Panc1 (cell line): Measurements from ENCODE around the gene ANO4. TPM values are rescaled to one million over a fixed set of nuclear protein-coding genes. Genes with fewer than 3 reads are reported as not detected.

ENCODE experiments used
- ATAC-seq: fragments of 200-7000 bp; cut with Tn5 transposase; 2 replicates; pipeline ENCODE4 v1.9.1; 2020; ENCODE audit warnings: mild to moderate bottlenecking, moderate library complexity
- BruUV-seq: library from RNA; stranded (reverse); fragments of 400-500 nt; replicated peaks from 2 replicates; lab custom pipeline; 2021; lab: Mats Ljungman, UMichigan
- CTCF ChIA-PET: fragments of 300-600 bp; sonication (Branson Sonifier 250); formaldehyde crosslinking; loops from one replicate; lab custom pipeline; 2022; ENCODE audit warnings: antibody characterized with exemption; lab: Charles Lee
- POLR2A ChIA-PET: fragments of 300-600 bp; sonication (Branson Sonifier 250); formaldehyde crosslinking; loops from one replicate; lab custom pipeline; 2022; ENCODE audit warnings: antibody characterized with exemption; lab: Charles Lee
- DNase-seq: peaks from one replicate; pipeline ENCODE4 v3.0.0-alpha.2; 2010; ENCODE audit warnings: low read depth, low spot score
- H3K27ac ChIP-seq: 2 replicates; pipeline ENCODE4 v1.5.1; 2011; ENCODE audit warnings: mild to moderate bottlenecking, low read length, inconsistent platforms
- H3K27me3 ChIP-seq: fragments of 200-500 bp; sonication (Bioruptor generic); 2 replicates; pipeline ENCODE4 v1.6.0; 2014; ENCODE audit warnings: low read length, inconsistent platforms; ENCODE audit not compliant: control insufficient read depth, insufficient read depth
- H3K36me3 ChIP-seq: fragments of 200-500 bp; sonication (Bioruptor generic); 2 replicates; pipeline ENCODE4 v1.5.1; 2014; ENCODE audit warnings: inconsistent platforms, mild to moderate bottlenecking, low read length, moderate library complexity; ENCODE audit not compliant: control insufficient read depth, insufficient read depth
- H3K4me1 ChIP-seq: 2 replicates; pipeline ENCODE4 v1.5.1; 2011; ENCODE audit warnings: inconsistent platforms, mild to moderate bottlenecking, low read length, moderate library complexity; ENCODE audit not compliant: control insufficient read depth, insufficient read depth
- H3K4me3 ChIP-seq, 2 experiments: 2 replicates each; pipeline ENCODE4 v1.5.1; 2011 to 2012; ENCODE audit warnings: low read depth in 2 of 2, low read length in 2 of 2, mild to moderate bottlenecking in 2 of 2, inconsistent platforms in 1 of 2, moderate library complexity in 1 of 2
- H3K9me3 ChIP-seq: fragments of 200-500 bp; sonication (Bioruptor generic); 2 replicates; pipeline ENCODE4 v1.5.1; 2014; ENCODE audit warnings: low read depth, mild to moderate bottlenecking, inconsistent platforms, low read length, moderate library complexity; ENCODE audit not compliant: control insufficient read depth, insufficient read depth
- CTCF ChIP-seq: fragments of 450-650 bp; IDR thresholded peaks from 2 replicates; pipeline ENCODE4 v1.5.1; 2017; ENCODE audit warnings: mild to moderate bottlenecking
- POLR2AphosphoS5 ChIP-seq: IDR thresholded peaks from 2 replicates; pipeline ENCODE4 v1.6.1; 2012; ENCODE audit warnings: mild to moderate bottlenecking, low read depth, low read length, moderate library complexity
- REST ChIP-seq, 2 experiments: IDR thresholded peaks; 2 replicates each; pipeline ENCODE4 v1.6.1; 2011 to 2012; ENCODE audit warnings: low read depth in 2 of 2, control low read depth in 1 of 2, low read length in 1 of 2, mild to moderate bottlenecking in 1 of 2, moderate library complexity in 1 of 2; ENCODE audit not compliant: insufficient read depth in 1 of 2
- SIN3A ChIP-seq: IDR thresholded peaks from 2 replicates; pipeline ENCODE4 v1.6.1; 2012; ENCODE audit warnings: low read depth, mild to moderate bottlenecking, low read length, moderate library complexity, borderline replicate concordance; ENCODE audit not compliant: insufficient read depth
- TCF7L2 ChIP-seq: IDR thresholded peaks from 2 replicates; pipeline ENCODE4 v1.6.1; 2011; ENCODE audit warnings: mild to moderate bottlenecking, low read depth, low read length, inconsistent platforms
- in situ Hi-C: cut with HindIII; loops from 2 replicates; pipeline ENCODE4 v1.10.0; 2016; ENCODE audit warnings: low sequenced_read_pairs, low pct_unique_long_range_greater_than_20kb
- intact Hi-C: fragments of 100-400 bp; cut with micrococcal nuclease; formaldehyde crosslinking; loops from one replicate; pipeline ENCODE4 v1.10.0; 2022; ENCODE audit not compliant: unreplicated experiment
- total RNA-seq: library from RNA; stranded (reverse); gene quantifications from one replicate; pipeline ENCODE4 v1.2.1, GENCODE V29; 2021; ENCODE audit not compliant: unreplicated experiment

The ANO4 gene
- total RNA-seq, 1 experiment from 2014 or later: not detected

DNA sequence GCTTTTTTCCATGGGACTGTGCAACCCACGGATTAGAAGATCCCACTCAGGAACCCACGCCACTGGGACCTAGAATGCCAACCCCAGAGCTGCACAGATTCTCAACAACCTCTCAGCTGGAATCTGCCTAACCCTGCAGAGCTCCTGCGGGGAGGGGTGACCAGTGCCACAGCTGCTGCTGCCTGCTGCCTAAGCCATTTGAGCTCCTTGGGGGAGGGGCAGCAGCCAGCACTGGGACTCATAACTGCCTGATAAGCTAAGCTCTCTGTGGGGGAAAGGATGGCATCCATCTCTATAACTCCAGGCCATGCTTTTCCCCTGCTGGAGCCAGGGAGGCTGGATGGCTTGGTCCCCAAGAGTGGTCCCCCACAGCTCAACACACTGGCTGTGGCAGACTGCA lies 232.6 kb downstream of the ANO4 start:
- ChIA-PET POLR2A (no interaction called here), CTCF (no interaction called here)
- in situ Hi-C loops: no loop called here
- H3K36me3 ChIP-seq: no peaks in the 10 kb centered on the region
- intact Hi-C loops: no loop called here
- H3K27ac ChIP-seq: no peak overlapping the region
- DNase-seq (no peak), ATAC-seq (no peak)
- no TSS peak for BruUV-seq
- H3K9me3 ChIP-seq: no peaks in the 10 kb centered on the region
- no peak for TF ChIP-seq POLR2AphosphoS5
- H3K27me3 ChIP-seq: no peaks in the 10 kb centered on the region
- H3K4me3 ChIP-seq: no peak overlapping the region
- no peaks in the 10 kb centered on the region for H3K4me1 ChIP-seq

DNA sequence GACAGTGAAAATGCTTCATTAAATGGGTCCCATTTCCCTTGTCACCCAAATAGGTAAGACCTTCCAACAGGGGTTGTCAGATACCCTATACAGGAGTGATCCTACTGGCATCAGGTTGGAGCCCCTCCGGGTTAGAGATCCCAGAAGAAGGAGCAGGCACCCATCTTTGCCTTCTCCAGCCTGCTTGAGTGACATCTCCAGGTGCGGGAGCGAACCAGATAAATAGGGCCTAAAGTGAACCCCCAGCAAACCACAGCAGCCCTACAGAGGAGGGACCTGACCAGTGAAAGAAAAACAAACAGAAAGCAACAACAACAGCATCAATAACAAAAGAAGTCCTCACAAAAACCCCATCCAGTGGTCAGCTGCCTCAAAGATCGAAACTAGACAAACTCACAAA lies 233.2 kb downstream of the ANO4 start:
- no peak for TF ChIP-seq CTCF
- no peak for TF ChIP-seq POLR2AphosphoS5
- no peak for TF ChIP-seq TCF7L2
- TF ChIP-seq REST (IDR thresholded peaks at IDR 0.05; ENCODE audit: insufficient read depth in 1 of 2, low read depth in 2 of 2, low read length in 1 of 2): no peak
- TF ChIP-seq SIN3A: no peak
- H3K36me3 ChIP-seq: no peaks in the 10 kb centered on the region
- no peaks in the 10 kb centered on the region for H3K27me3 ChIP-seq
- no peak overlapping the region for H3K27ac ChIP-seq
- ATAC-seq (no peak), DNase-seq (no peak)
- in situ Hi-C loops (no loop called here), intact Hi-C loops (no loop called here)
- no peaks in the 10 kb centered on the region for H3K4me1 ChIP-seq
- no TSS peak for BruUV-seq
- H3K4me3 ChIP-seq: no peak overlapping the region
- no peaks in the 10 kb centered on the region for H3K9me3 ChIP-seq
- POLR2A ChIA-PET: no interaction called here
- CTCF ChIA-PET: no interaction called here

- TF ChIP-seq TCF7L2 (no peak), SIN3A (no peak), CTCF (no peak), REST (IDR thresholded peaks at IDR 0.05; ENCODE audit: insufficient read depth in 1 of 2, low read depth in 2 of 2, low read length in 1 of 2) (no peak), POLR2AphosphoS5 (no peak)
- no peak for ATAC-seq
- no peak for DNase-seq
- H3K36me3 ChIP-seq: no peaks in the 10 kb centered on the region
- no peak overlapping the region for H3K27ac ChIP-seq
- H3K4me1 ChIP-seq: no peaks in the 10 kb centered on the region
- no peaks in the 10 kb centered on the region for H3K27me3 ChIP-seq
- H3K4me3 ChIP-seq: no peak overlapping the region
- CTCF ChIA-PET: no interaction called here
- POLR2A ChIA-PET: no interaction called here
- in situ Hi-C loops: no loop called here
- H3K9me3 ChIP-seq: no peaks in the 10 kb centered on the region
- BruUV-seq: no TSS peak
- intact Hi-C loops: no loop called here
Observed at GRCh38 chr12:101038289-101038871, 243.8 kb downstream of the ANO4 start.
